ENCODE data around the gene ITPK1. TPM values are rescaled to one million over a fixed set of nuclear protein-coding genes. Genes with fewer than 3 reads are reported as not detected.

Gene ITPK1
- total RNA-seq, 4 donors from 2014 or later = 19.7 to 97.7 (median 26.5) TPM

GRCh38 chr14:93128725-93129459, 13.2 kb upstream of the ITPK1 start:
- H3K36me3 ChIP-seq = no peaks in the 10 kb centered on the region
- TF ChIP-seq, protein P1, sequence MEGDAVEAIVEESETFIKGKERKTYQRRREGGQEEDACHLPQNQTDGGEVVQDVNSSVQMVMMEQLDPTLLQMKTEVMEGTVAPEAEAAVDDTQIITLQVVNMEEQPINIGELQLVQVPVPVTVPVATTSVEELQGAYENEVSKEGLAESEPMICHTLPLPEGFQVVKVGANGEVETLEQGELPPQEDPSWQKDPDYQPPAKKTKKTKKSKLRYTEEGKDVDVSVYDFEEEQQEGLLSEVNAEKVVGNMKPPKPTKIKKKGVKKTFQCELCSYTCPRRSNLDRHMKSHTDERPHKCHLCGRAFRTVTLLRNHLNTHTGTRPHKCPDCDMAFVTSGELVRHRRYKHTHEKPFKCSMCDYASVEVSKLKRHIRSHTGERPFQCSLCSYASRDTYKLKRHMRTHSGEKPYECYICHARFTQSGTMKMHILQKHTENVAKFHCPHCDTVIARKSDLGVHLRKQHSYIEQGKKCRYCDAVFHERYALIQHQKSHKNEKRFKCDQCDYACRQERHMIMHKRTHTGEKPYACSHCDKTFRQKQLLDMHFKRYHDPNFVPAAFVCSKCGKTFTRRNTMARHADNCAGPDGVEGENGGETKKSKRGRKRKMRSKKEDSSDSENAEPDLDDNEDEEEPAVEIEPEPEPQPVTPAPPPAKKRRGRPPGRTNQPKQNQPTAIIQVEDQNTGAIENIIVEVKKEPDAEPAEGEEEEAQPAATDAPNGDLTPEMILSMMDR (IDR thresholded peaks at IDR 0.05) = no peak
- TF ChIP-seq POLR2A (IDR thresholded peaks at IDR 0.05) = no peak
- no peak overlapping the region for H3K4me3 ChIP-seq
- H3K27ac ChIP-seq = no peak overlapping the region
- no peaks in the 10 kb centered on the region for H3K9me3 ChIP-seq
- no peak for DNase-seq
- no peaks in the 10 kb centered on the region for H3K27me3 ChIP-seq
- intact Hi-C loops (cut with DNase I; ENCODE audit: low total_unique reads) = no loop called here
- no peaks in the 10 kb centered on the region for H3K4me1 ChIP-seq

DNA sequence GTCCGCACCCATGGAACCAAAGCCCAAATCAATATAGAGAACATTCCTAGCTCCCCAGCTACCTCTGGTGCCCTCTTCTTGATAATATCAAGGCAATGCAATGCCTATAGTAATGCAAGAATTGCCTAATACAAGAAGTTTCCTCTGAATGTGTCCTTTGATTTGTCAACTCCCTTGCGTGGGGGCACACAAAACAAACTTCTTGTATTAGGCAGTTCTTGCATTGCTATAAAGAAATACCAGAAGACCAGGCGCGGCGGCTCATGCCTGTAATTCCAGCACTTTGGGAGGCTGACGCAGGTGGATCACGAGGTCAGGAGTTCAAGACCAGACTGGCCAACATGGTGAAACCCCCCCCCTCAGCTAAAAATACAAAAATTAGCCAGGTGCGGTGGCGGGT, 10.4 kb upstream of the ITPK1 start:
- H3K36me3 ChIP-seq = no peaks in the 10 kb centered on the region
- no peak overlapping the region for H3K4me3 ChIP-seq
- H3K9me3 ChIP-seq = no peaks in the 10 kb centered on the region
- no peaks in the 10 kb centered on the region for H3K27me3 ChIP-seq
- H3K27ac ChIP-seq = no peak overlapping the region
- no peaks in the 10 kb centered on the region for H3K4me1 ChIP-seq
- intact Hi-C loops (cut with DNase I; ENCODE audit: low total_unique reads) = no loop called here
- no peak for TF ChIP-seq POLR2A (IDR thresholded peaks at IDR 0.05)
- TF ChIP-seq, protein P1 (IDR thresholded peaks at IDR 0.05) = no peak
- no peak for DNase-seq

- H3K4me1 ChIP-seq = no peaks in the 10 kb centered on the region
- H3K36me3 ChIP-seq = no peaks in the 10 kb centered on the region
- no peaks in the 10 kb centered on the region for H3K9me3 ChIP-seq
- no peak overlapping the region for H3K4me3 ChIP-seq
- no peaks in the 10 kb centered on the region for H3K27me3 ChIP-seq
- TF ChIP-seq, protein P1 (IDR thresholded peaks at IDR 0.05) = no peak
- TF ChIP-seq POLR2A (IDR thresholded peaks at IDR 0.05) = no peak
- intact Hi-C loops (cut with DNase I; ENCODE audit: low total_unique reads) = no loop called here
- H3K27ac ChIP-seq = no peak overlapping the region
- DNase-seq = no peak
Measured at GRCh38 chr14:93122826-93123225, 7.1 kb upstream of the ITPK1 start.

GRCh38 chr14:93121030-93121834, 5.5 kb upstream of the ITPK1 start:
- Histone ChIP-seq H3K4me1 (no peaks in the 10 kb centered on the region), H3K9me3 (no peaks in the 10 kb centered on the region), H3K27me3 (no peaks in the 10 kb centered on the region), H3K36me3 (no peaks in the 10 kb centered on the region), H3K27ac (no peak overlapping the region), H3K4me3 (no peak overlapping the region)
- intact Hi-C loops (cut with DNase I; ENCODE audit: low total_unique reads) = no loop called here
- TF ChIP-seq, protein P1 (IDR thresholded peaks at IDR 0.05) = no peak
- no peak for TF ChIP-seq POLR2A (IDR thresholded peaks at IDR 0.05)
- DNase-seq = no peak

GRCh38 chr14:93120517-93120916, 4.8 kb upstream of the ITPK1 start:
- Histone ChIP-seq H3K36me3 (no peaks in the 10 kb centered on the region), H3K4me1 (no peaks in the 10 kb centered on the region), H3K27me3 (no peaks in the 10 kb centered on the region), H3K9me3 (no peaks in the 10 kb centered on the region), H3K27ac (no peak overlapping the region), H3K4me3 (no peak overlapping the region)
- no peak for DNase-seq
- TF ChIP-seq, protein P1 (IDR thresholded peaks at IDR 0.05) = no peak
- TF ChIP-seq POLR2A (IDR thresholded peaks at IDR 0.05) = no peak
- intact Hi-C loops (cut with DNase I; ENCODE audit: low total_unique reads) = no loop called here
